Tibial artery (tissue), 4 donors: ENCODE results near the gene ZNF140.

Experiments used
- DNase-seq, 2 donors: peaks; one replicate each; pipeline ENCODE4 v3.0.0-alpha.2; 2019
- H3K27ac ChIP-seq, 2 donors: fragments of 200-600 bp; sonication (generic) in 1 of 2; 1 replicate in 1 of 2; 2 replicates in 1 of 2; pipeline ENCODE4 v1.5.1; 2018 to 2019; ENCODE audit warnings: mild to moderate bottlenecking in 1 of 2
- H3K27me3 ChIP-seq, 2 donors: fragments of 200-600 bp; sonication (generic) in 1 of 2; one replicate each; pipeline versions ENCODE4 v1.5.1 to v1.6.0; 2016 to 2019
- H3K36me3 ChIP-seq, 3 donors: fragments of 200-600 bp; sonication (generic) in 2 of 3; one replicate each; pipeline ENCODE4 v1.5.1; 2016 to 2019; ENCODE audit warnings: mild to moderate bottlenecking in 2 of 3
- H3K4me1 ChIP-seq, 4 donors: fragments of 200-600 bp; sonication (generic) in 2 of 4; 1 replicate in 3 of 4; 2 replicates in 1 of 4; pipeline ENCODE4 v1.5.1; 2016 to 2019
- H3K4me3 ChIP-seq, 2 donors: fragments of 200-600 bp; sonication (generic) in 1 of 2; 1 replicate in 1 of 2; 2 replicates in 1 of 2; pipeline ENCODE4 v1.5.1; 2018 to 2019; ENCODE audit warnings: mild to moderate bottlenecking in 2 of 2
- H3K9me3 ChIP-seq, 3 donors: fragments of 200-600 bp; sonication (generic) in 1 of 3; one replicate each; pipeline ENCODE4 v1.5.1; 2016 to 2019
- CTCF ChIP-seq, 2 experiments: fragments of 200-600 bp in 1 of 2; fragments of 450-650 bp in 1 of 2; IDR thresholded peaks; one replicate each; pipeline ENCODE4 v1.5.1; 2017 to 2019; ENCODE audit warnings: antibody characterized with exemption in 2 of 2, mild to moderate bottlenecking in 1 of 2, moderate library complexity in 1 of 2
- intact Hi-C: fragments of 100-400 bp; cut with DNase I; formaldehyde crosslinking; loops from one replicate; pipeline ENCODE4 v1.15.0; 2023; ENCODE audit warnings: low total_unique reads

ZNF140 gene

DNA sequence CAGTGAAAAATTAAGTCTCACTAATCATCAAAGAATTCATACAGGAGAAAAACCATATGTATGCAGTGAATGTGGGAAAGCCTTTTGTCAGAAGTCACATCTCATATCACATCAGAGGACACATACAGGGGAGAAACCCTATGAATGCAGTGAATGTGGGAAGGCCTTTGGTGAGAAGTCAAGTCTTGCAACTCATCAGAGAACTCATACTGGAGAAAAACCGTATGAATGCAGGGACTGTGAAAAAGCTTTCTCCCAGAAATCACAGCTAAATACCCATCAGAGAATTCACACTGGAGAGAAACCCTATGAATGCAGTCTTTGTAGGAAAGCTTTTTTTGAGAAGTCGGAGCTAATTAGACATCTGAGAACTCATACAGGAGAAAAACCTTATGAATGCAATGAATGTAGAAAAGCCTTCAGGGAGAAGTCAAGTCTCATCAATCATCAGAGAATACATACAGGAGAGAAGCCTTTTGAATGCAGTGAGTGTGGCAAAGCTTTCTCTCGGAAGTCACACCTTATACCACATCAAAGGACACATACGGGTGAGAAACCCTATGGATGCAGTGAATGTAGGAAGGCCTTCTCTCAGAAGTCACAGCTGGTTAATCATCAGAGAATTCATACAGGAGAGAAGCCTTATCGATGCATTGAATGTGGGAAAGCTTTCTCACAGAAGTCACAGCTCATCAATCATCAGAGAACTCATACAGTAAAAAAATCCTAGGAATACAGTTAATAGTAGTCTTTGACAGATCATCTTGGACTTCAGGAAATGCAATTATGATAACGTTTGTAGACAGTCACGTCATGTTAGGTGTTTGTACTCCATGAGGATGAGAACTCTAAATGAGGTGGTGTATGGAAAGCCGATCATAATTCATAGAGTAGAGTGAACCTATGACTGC lies 22.3 kb upstream of the ZNF140 start:
- no peak for DNase-seq
- no peak overlapping the region for H3K27ac ChIP-seq
- intact Hi-C loops: no loop called here
- no peaks in the 10 kb centered on the region for H3K4me1 ChIP-seq
- H3K27me3 ChIP-seq: no peaks in the 10 kb centered on the region
- TF ChIP-seq CTCF (IDR thresholded peaks at IDR 0.05): no peak
- H3K4me3 ChIP-seq: no peak overlapping the region
- H3K9me3 ChIP-seq: peaks cover 47 to 100% (median 97%) of the 10 kb centered on the region in 3 donors
- H3K36me3 ChIP-seq: peaks cover 75 to 100% (median 99%) of the 10 kb centered on the region in 3 donors

- TF ChIP-seq CTCF (IDR thresholded peaks at IDR 0.05): no peak
- H3K9me3 ChIP-seq: peaks cover 55 to 100% (median 98%) of the 10 kb centered on the region in 3 donors
- peaks cover 47 to 79% (median 77%) of the 10 kb centered on the region in 3 donors for H3K36me3 ChIP-seq
- H3K27me3 ChIP-seq: no peaks in the 10 kb centered on the region
- H3K4me1 ChIP-seq: no peaks in the 10 kb centered on the region
- intact Hi-C loops: no loop called here
- no peak overlapping the region for H3K27ac ChIP-seq
- no peak for DNase-seq
- no peak overlapping the region for H3K4me3 ChIP-seq
Measured at GRCh38 chr12:133061954-133062353, 18.8 kb upstream of the ZNF140 start.

- Histone ChIP-seq H3K4me3 (no peak overlapping the region), H3K36me3 (peaks cover 31 to 63% (median 61%) of the 10 kb centered on the region in 3 donors), H3K9me3 (peaks cover 43 to 100% (median 98%) of the 10 kb centered on the region in 3 donors), H3K27me3 (no peaks in the 10 kb centered on the region), H3K27ac (no peak overlapping the region), H3K4me1 (no peaks in the 10 kb centered on the region)
- TF ChIP-seq CTCF (IDR thresholded peaks at IDR 0.05): no peak
- intact Hi-C loops: no loop called here
- DNase-seq: no peak
Measured at GRCh38 chr12:133063556-133063955, 17.2 kb upstream of the ZNF140 start.

DNA sequence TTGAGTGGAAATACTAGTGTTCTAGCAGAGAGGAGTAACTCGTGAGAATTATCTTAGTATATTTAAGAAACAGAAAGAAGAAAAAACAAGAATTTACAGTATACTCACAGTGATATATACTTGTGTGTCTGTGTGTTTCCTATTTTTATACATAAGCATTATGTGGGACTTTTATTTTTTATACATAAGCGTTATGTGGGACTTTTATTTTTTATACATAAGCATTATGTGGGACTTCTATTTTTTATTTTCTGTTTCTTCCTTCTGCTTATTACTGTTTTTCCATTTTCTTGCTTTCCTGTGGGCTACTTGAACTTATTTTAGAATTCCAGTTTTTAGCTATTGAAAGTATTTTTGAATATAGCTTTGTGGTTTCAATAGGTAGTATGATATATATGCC lies 6.9 kb upstream of the ZNF140 start:
- Histone ChIP-seq H3K4me3 (no peak overlapping the region), H3K4me1 (no peaks in the 10 kb centered on the region), H3K27ac (no peak overlapping the region), H3K9me3 (peaks cover 13 to 98% (median 91%) of the 10 kb centered on the region in 3 donors), H3K27me3 (no peaks in the 10 kb centered on the region), H3K36me3 (peaks cover 0 to 22% (median 0%) of the 10 kb centered on the region in 3 donors)
- intact Hi-C loops: no loop called here
- DNase-seq: no peak
- TF ChIP-seq CTCF (IDR thresholded peaks at IDR 0.05): no peak

- TF ChIP-seq CTCF (IDR thresholded peaks at IDR 0.05): no peak
- peak; percentile 98 to 99 for DNase-seq
- intact Hi-C loops: loop anchor here (2.0 to 5.0 kb wide), 2 partner anchors 43 to 49 kb away; partner anchors contain the start of gene ZNF84
Measured at GRCh38 chr12:133080026-133080367, 726 bp upstream of the ZNF140 start.

More at GRCh38 chr12:133080026-133080367, 726 bp upstream of the ZNF140 start:
- peak overlapping the region; percentile 87 to 89 for H3K4me3 ChIP-seq
- peak overlapping the region; percentile 96 to 99 for H3K27ac ChIP-seq
- H3K4me1 ChIP-seq: peaks cover 0 to 17% (median 8%) of the 10 kb centered on the region in 4 donors
- H3K36me3 ChIP-seq: peaks cover 32 to 40% (median 34%) of the 10 kb centered on the region in 3 donors
- H3K9me3 ChIP-seq: peaks cover 0 to 82% (median 63%) of the 10 kb centered on the region in 3 donors
- H3K27me3 ChIP-seq: no peaks in the 10 kb centered on the region
